GM19324 (cell line): Measurements from ENCODE around the gene SCAANT1.
A peak's percentile ranks its signal among the peaks of the same experiment; 100 is the strongest.

Experiments used
- ATAC-seq: cut with Tn5 transposase; IDR thresholded peaks from one replicate; pipeline ENCODE4 v1.9.1; 2021; ENCODE audit warnings: mild to moderate bottlenecking, moderate library complexity; ENCODE audit not compliant: unreplicated experiment, low FRiP score

Gene SCAANT1

DNA sequence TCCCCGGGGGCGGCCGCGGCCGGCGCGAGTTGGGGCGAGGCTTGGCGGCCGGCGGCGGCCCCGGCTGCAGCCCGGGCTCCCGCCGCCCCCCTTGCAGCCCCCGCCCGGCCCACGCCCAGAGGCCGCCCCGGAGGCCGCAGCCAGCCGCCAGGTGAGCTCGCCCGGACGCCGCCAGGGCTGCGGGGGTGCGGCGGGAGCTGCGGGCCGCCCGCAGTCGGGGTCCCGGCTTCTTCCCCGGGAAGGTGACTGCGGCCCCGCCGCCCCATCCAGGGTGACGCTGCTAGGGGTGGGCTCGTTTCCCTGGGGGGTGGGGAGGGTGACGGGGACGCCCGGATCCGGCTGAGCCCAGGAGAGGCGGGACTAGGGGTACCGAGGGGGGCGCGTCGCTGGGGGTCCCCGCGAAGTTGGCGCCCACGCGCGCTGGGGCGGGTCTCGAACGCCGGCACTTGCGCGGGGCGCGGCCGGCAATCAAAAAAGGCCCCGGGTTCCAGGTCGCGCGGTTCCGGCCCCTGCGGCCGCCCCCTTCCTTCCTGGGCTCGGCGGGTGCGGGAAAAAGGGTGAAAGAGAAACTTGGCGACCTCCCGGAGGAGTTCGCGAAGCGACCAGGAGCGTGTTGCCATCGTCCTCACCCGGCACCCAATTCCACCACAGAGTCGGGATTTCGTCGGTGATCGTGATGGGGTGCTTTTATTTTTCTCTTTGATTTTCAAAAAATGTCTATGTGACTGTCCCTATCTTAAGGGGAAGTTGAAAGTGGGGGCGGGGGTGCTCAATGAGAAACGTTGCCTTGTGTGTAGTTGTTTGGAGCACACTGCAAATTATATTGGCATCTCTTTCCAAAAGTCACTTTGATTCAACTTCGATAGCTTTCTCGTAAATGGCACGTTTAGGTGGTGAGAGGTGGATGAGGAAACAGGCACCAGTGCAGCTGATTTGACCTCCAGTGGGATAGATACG, 47.9 kb downstream of the SCAANT1 start:
- peak; percentile 65 for ATAC-seq

DNA sequence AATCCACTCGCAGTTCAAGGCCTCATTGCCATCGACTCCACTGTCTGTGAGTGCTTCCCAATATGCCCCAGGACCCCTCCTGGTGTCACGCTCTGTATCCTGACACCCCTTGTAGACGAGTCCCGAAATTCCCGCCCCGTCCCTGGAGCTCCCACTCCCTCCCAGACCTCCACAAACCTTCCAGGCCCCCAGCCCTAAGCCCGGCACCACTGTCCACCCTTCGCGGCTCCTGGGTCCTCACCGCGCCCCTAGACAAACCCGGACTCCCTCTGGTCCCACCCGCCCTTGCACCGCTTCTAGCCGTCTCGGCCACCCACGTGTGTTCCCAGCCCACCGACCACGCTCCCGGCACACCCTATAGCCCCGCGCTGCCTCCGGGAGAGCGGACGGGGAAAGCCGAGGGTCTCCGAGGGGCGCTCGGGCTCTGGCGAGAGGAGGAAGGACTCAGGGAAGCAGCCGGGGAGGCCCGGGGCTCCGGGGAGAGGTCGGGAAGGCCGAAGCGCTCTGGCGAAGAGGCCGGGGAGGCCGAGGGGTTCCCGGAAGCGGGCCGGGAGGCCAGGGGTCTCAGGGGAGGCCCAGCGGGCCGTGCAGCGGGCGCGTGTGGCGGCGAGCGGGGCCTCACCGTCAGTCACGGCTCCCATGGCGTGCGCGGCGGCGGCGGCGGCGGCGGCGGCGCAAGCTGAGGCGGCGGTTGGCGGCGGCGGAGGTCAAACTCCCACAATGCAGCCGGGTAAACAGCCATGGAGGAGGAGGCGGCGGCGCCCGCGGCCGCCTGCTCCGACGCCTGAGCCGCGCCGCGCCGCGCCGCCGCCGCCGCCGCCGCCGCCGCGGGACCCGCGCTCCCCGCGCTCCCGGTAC, 48.8 kb downstream of the SCAANT1 start, which contains the start of the genes ATXN7 and THOC7:
ATXN7 (plus strand) TSS at position 718 of the 858 bp plus-strand sequence. CDS start 48,732 bp downstream, outside the sequence.
THOC7 (minus strand) TSS at position 656 of the 858 bp plus-strand sequence; CDS start at position 641, 15 bp downstream.
- peak; percentile 81 for ATAC-seq

DNA sequence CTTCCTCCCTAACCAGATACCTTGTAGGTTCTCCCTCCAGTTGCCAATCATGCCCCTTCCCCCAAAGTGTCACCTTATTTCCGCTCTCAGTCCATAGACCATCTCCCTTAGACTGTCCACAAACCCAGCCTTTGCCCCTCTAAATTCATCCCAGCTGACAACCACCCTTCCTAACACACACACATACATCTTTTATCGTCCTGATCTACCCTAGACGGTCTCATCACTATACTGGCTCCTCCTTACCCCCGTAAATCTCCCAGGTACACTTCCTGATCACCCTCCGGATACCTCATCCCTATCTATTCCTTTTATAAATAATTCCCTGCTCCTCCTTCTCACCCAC, 49.4 kb downstream of the SCAANT1 start:
- ATAC-seq: no peak
